Uterus (tissue), 4 donors: ENCODE results near the gene ZNF341. TPM values are rescaled to one million over a fixed set of nuclear protein-coding genes. Genes with fewer than 3 reads are reported as not detected.

Experiments used
- DNase-seq, 2 donors: peaks; one replicate each; pipeline ENCODE4 v3.0.0-alpha.2; 2019 to 2020
- H3K27ac ChIP-seq, 2 donors: fragments of 200-600 bp; sonication (generic); 1 replicate in 1 of 2; 2 replicates in 1 of 2; pipeline ENCODE4 v1.5.1; 2016 to 2018
- H3K27me3 ChIP-seq, 2 donors: fragments of 200-600 bp; sonication (generic); one replicate each; pipeline ENCODE4 v1.5.1; 2018 to 2019; ENCODE audit warnings: control low read depth in 1 of 2
- H3K36me3 ChIP-seq, 2 donors: fragments of 200-600 bp; sonication (generic); one replicate each; pipeline ENCODE4 v1.5.1; 2019; ENCODE audit warnings: control low read depth in 1 of 2
- H3K4me1 ChIP-seq, 2 donors: fragments of 200-600 bp; sonication (generic); one replicate each; pipeline ENCODE4 v1.5.1; 2018 to 2019; ENCODE audit warnings: control low read depth in 1 of 2
- H3K4me3 ChIP-seq, 2 donors: fragments of 200-600 bp; sonication (generic); 1 replicate in 1 of 2; 2 replicates in 1 of 2; pipeline ENCODE4 v1.5.1; 2018 to 2019; ENCODE audit warnings: mild to moderate bottlenecking in 1 of 2
- H3K9me3 ChIP-seq, 2 donors: fragments of 200-600 bp; sonication (generic); one replicate each; pipeline ENCODE4 v1.5.1; 2019; ENCODE audit warnings: control low read depth in 1 of 2
- CTCF ChIP-seq, 4 experiments: fragments of 200-600 bp in 2 of 4; fragments of 450-650 bp in 2 of 4; sonication (generic) in 2 of 4; IDR thresholded peaks; one replicate each; pipeline ENCODE4 v1.5.1; 2016 to 2019; ENCODE audit warnings: antibody characterized with exemption in 4 of 4, mild to moderate bottlenecking in 2 of 4, moderate library complexity in 1 of 4
- POLR2A ChIP-seq, 2 donors: fragments of 450-650 bp; IDR thresholded peaks; one replicate each; pipeline ENCODE4 v1.6.1; 2016; ENCODE audit warnings: antibody characterized with exemption in 2 of 2, mild to moderate bottlenecking in 1 of 2, moderate library complexity in 1 of 2
- intact Hi-C: fragments of 100-400 bp; cut with DNase I; formaldehyde crosslinking; loops from one replicate; pipeline ENCODE4 v1.15.1; 2023; ENCODE audit warnings: low total_unique reads
- total RNA-seq, 4 donors: library from RNA; depleted of rRNA in 3 of 4; stranded (reverse); fragments of >200 nt in 3 of 4; gene quantifications; one replicate each; pipeline versions ENCODE4 v1.1.0 to v1.2.4, GENCODE V29; 2014 to 2023
- donor health status: DM: yes; HTN: yes; CAD: no.

Gene ZNF341
- total RNA-seq, 4 donors from 2014 or later, result 1.2 to 3.3 (median 2.7) TPM

GRCh38 chr20:33825340-33826269, 93.8 kb downstream of the ZNF341 start:
- Histone ChIP-seq H3K27ac (no peak overlapping the region), H3K4me1 (peaks cover 0 to 14% of the 10 kb centered on the region in 2 donors)

GRCh38 chr20:33826270-33826897, 94.6 kb downstream of the ZNF341 start:
- Histone ChIP-seq H3K4me3 (no peak overlapping the region), H3K9me3 (no peaks in the 10 kb centered on the region), H3K36me3 (no peaks in the 10 kb centered on the region), H3K27me3 (no peaks in the 10 kb centered on the region), H3K27ac (no peak overlapping the region), H3K4me1 (peaks cover 0 to 14% of the 10 kb centered on the region in 2 donors)
- intact Hi-C loops, result no loop called here
- DNase-seq, result no peak
- TF ChIP-seq CTCF (IDR thresholded peaks at IDR 0.05), result no peak
- no peak for TF ChIP-seq POLR2A (IDR thresholded peaks at IDR 0.05)

More at GRCh38 chr20:33825340-33826269, 93.8 kb downstream of the ZNF341 start:
- no peak overlapping the region for H3K4me3 ChIP-seq
- no peak for TF ChIP-seq CTCF (IDR thresholded peaks at IDR 0.05)
- no peak for TF ChIP-seq POLR2A (IDR thresholded peaks at IDR 0.05)
- H3K36me3 ChIP-seq, result no peaks in the 10 kb centered on the region
- no peak for DNase-seq
- no peaks in the 10 kb centered on the region for H3K9me3 ChIP-seq
- no peaks in the 10 kb centered on the region for H3K27me3 ChIP-seq
- intact Hi-C loops, result no loop called here

GRCh38 chr20:33827109-33827508, 95.3 kb downstream of the ZNF341 start:
- TF ChIP-seq CTCF (IDR thresholded peaks at IDR 0.05) (no peak), POLR2A (IDR thresholded peaks at IDR 0.05) (no peak)
- peaks cover 0 to 14% of the 10 kb centered on the region in 2 donors for H3K4me1 ChIP-seq
- no peak overlapping the region for H3K27ac ChIP-seq
- no peak overlapping the region for H3K4me3 ChIP-seq
- no peak for DNase-seq
- no peaks in the 10 kb centered on the region for H3K36me3 ChIP-seq
- no peaks in the 10 kb centered on the region for H3K27me3 ChIP-seq
- intact Hi-C loops, result no loop called here
- H3K9me3 ChIP-seq, result no peaks in the 10 kb centered on the region

- no peak for DNase-seq
- no peaks in the 10 kb centered on the region for H3K9me3 ChIP-seq
- H3K4me1 ChIP-seq, result peaks cover 0 to 14% of the 10 kb centered on the region in 2 donors
- H3K36me3 ChIP-seq, result no peaks in the 10 kb centered on the region
- no peaks in the 10 kb centered on the region for H3K27me3 ChIP-seq
- H3K27ac ChIP-seq, result peak overlapping the region in 1 of 2 donors; percentile 33
- intact Hi-C loops, result no loop called here
- H3K4me3 ChIP-seq, result no peak overlapping the region
- no peak for TF ChIP-seq CTCF (IDR thresholded peaks at IDR 0.05)
- no peak for TF ChIP-seq POLR2A (IDR thresholded peaks at IDR 0.05)
Observed at GRCh38 chr20:33827634-33828325, 96.0 kb downstream of the ZNF341 start.
